ENCODE results near the gene R3HDML. TPM values are rescaled to one million over a fixed set of nuclear protein-coding genes. Genes with fewer than 3 reads are reported as not detected.

R3HDML gene
- total RNA-seq, 2 donors from 2014 or later, result not detected

DNA sequence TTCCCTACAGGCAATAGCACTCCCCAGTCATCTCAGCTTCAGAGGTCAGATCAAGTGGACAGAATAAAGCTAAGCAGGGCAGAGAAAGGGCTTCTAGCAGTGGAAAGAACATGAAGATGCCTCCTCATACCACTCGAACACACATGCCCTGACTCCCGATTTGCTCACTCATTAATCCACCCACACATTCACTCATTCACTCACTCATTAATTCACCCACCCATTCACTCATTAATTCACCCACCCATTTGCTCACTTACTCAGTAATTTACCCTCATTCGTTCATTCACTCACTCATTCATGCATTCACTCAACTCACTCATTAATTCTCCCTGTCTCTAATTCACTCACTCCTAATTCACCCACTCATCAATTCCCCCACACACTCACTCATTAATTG is 62.6 kb downstream of the R3HDML start:
- intact Hi-C loops (cut with DNase I), result no loop called here

DNA sequence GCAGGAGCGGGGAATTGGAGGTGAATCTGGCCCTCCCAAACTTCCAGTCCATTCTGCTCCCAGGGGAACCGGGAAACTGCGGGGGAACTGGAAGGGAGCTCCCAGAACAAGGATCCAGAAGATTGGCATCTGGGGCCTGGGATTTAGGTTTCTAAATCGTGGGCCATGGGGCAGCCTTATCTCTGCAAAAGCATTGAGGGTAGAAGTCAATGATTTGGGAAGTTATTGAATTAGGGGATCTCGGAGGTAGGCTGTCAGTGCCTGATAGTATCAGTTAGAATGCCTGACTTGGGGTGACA is 63.8 kb downstream of the R3HDML start:
- no peaks in the 10 kb centered on the region for H3K27me3 ChIP-seq
- intact Hi-C loops (cut with DNase I), result no loop called here
- H3K27ac ChIP-seq, result no peak overlapping the region
- no peaks in the 10 kb centered on the region for H3K36me3 ChIP-seq (replicated peaks in 1 of 2; ENCODE audit: insufficient read depth in 1 of 2, low read depth in 2 of 2)
- H3K4me1 ChIP-seq, result peaks cover 36% of the 10 kb centered on the region
- no peak for TF ChIP-seq POLR2A (IDR thresholded peaks at IDR 0.05)
- TF ChIP-seq, protein P1, sequence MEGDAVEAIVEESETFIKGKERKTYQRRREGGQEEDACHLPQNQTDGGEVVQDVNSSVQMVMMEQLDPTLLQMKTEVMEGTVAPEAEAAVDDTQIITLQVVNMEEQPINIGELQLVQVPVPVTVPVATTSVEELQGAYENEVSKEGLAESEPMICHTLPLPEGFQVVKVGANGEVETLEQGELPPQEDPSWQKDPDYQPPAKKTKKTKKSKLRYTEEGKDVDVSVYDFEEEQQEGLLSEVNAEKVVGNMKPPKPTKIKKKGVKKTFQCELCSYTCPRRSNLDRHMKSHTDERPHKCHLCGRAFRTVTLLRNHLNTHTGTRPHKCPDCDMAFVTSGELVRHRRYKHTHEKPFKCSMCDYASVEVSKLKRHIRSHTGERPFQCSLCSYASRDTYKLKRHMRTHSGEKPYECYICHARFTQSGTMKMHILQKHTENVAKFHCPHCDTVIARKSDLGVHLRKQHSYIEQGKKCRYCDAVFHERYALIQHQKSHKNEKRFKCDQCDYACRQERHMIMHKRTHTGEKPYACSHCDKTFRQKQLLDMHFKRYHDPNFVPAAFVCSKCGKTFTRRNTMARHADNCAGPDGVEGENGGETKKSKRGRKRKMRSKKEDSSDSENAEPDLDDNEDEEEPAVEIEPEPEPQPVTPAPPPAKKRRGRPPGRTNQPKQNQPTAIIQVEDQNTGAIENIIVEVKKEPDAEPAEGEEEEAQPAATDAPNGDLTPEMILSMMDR (IDR thresholded peaks at IDR 0.05), result no peak
- DNase-seq, result no peak
- 60 to 73% methylated on average over 5 of the region's 5 CpGs for WGBS, 2 donors
- no peaks in the 10 kb centered on the region for H3K9me3 ChIP-seq
- ATAC-seq, result no peak
- H3K4me3 ChIP-seq, result no peak overlapping the region

More for the DNA sequence above, 62.6 kb downstream of the R3HDML start:
- Histone ChIP-seq H3K9me3 (no peaks in the 10 kb centered on the region), H3K4me3 (no peak overlapping the region), H3K27ac (no peak overlapping the region), H3K4me1 (peaks cover 47% of the 10 kb centered on the region), H3K27me3 (no peaks in the 10 kb centered on the region), H3K36me3 (replicated peaks in 1 of 2; ENCODE audit: insufficient read depth in 1 of 2, low read depth in 2 of 2) (no peaks in the 10 kb centered on the region)
- no peak for TF ChIP-seq POLR2A (IDR thresholded peaks at IDR 0.05)
- TF ChIP-seq, protein P1 (IDR thresholded peaks at IDR 0.05), result no peak
- no peak for ATAC-seq
- no peak for DNase-seq
- WGBS, 2 donors, result 68 to 77% methylated on average over 3 of the region's 3 CpGs

Small RNA genes lying within 50 kb of the gene (small RNA-seq; reads per million reads assigned to genes)
- gene RF00019, result not detected

Other genes with a start within 250 kb of the R3HDML start
- 1 to 10 TPM; 1.6 to 2.1 TPM for gene JPH2, start 149.9 kb upstream of the R3HDML start, total RNA-seq
- 10 to 100 TPM in 1 of 2 donors, 1 to 10 TPM in 1; 2.0 to 17.1 TPM for gene OSER1, start 126.3 kb upstream of the R3HDML start, total RNA-seq
- not detected for gene GDAP1L1, start 89.7 kb upstream of the R3HDML start, total RNA-seq
- 10 to 100 TPM in 1 of 2 donors, 1 to 10 TPM in 1; 7.0 to 17.1 TPM for gene FITM2, start 25.8 kb upstream of the R3HDML start, total RNA-seq
- gene HNF4A, start 18.7 kb downstream of the R3HDML start, total RNA-seq, result 10 to 100 TPM; 28.3 to 28.5 TPM
- 1 to 10 TPM; 8.3 to 9.9 TPM for gene TTPAL, start 138.8 kb downstream of the R3HDML start, total RNA-seq
- 10 to 100 TPM; 28.3 to 36.3 TPM for gene SERINC3, start 185.0 kb downstream of the R3HDML start, total RNA-seq
- 10 to 100 TPM; 43.6 to 64.9 TPM for gene PKIG, start 245.5 kb downstream of the R3HDML start, total RNA-seq